Neural progenitor cell (in vitro differentiated cells): ENCODE results near the gene CPNE2. TPM values are rescaled to one million over a fixed set of nuclear protein-coding genes. Genes with fewer than 3 reads are reported as not detected.

ENCODE experiments used
- DNase-seq: peaks from one replicate; pipeline ENCODE4 v3.0.0-alpha.2; 2016; ENCODE audit warnings: low spot score
- H2AFZ ChIP-seq: fragments of 200-600 bp; sonication (generic); replicated peaks from 2 replicates; pipeline ENCODE4 v1.6.1; 2016; ENCODE audit warnings: antibody characterized with exemption
- H3F3A ChIP-seq: fragments of 200-600 bp; sonication (generic); 2 replicates; pipeline ENCODE4 v1.6.1; 2016; ENCODE audit warnings: antibody characterized with exemption, low read depth
- H3K27ac ChIP-seq: fragments of 200-600 bp; sonication (generic); 2 replicates; pipeline ENCODE4 v1.5.1; 2016; ENCODE audit warnings: mild to moderate bottlenecking
- H3K27me3 ChIP-seq: fragments of 200-600 bp; sonication (generic); 2 replicates; pipeline ENCODE4 v1.6.1; 2016; ENCODE audit warnings: mild to moderate bottlenecking, moderate library complexity
- H3K36me3 ChIP-seq: fragments of 200-600 bp; sonication (generic); 2 replicates; pipeline ENCODE4 v1.5.1; 2016
- H3K4me1 ChIP-seq: fragments of 200-600 bp; sonication (generic); 2 replicates; pipeline ENCODE4 v1.6.1; 2016; ENCODE audit warnings: mixed run types
- H3K4me2 ChIP-seq: fragments of 200-600 bp; sonication (generic); 2 replicates; pipeline ENCODE4 v1.6.1; 2016
- H3K4me3 ChIP-seq: fragments of 200-600 bp; sonication (generic); 2 replicates; pipeline ENCODE4 v1.5.1; 2016
- H3K79me2 ChIP-seq: fragments of 200-600 bp; sonication (generic); 2 replicates; pipeline ENCODE4 v1.6.1; 2016; ENCODE audit warnings: low read depth
- H3K9ac ChIP-seq: fragments of 200-600 bp; sonication (generic); 2 replicates; pipeline ENCODE4 v1.6.1; 2016
- H3K9me3 ChIP-seq: fragments of 200-600 bp; sonication (generic); 2 replicates; pipeline ENCODE4 v1.5.1; 2016; ENCODE audit warnings: low read depth
- H4K20me1 ChIP-seq: fragments of 200-600 bp; sonication (generic); 2 replicates; pipeline ENCODE4 v1.6.1; 2016; ENCODE audit warnings: low read depth
- H3K27ac Mint-ChIP-seq: 3 replicates; pipeline ENCODE4 v1.8.0; 2021; ENCODE audit warnings: mixed read lengths
- H3K27me3 Mint-ChIP-seq: 2 replicates; pipeline ENCODE4 v1.8.0; 2022; ENCODE audit warnings: low read depth, mild to moderate bottlenecking, inconsistent platforms, moderate library complexity, mixed read lengths; ENCODE audit not compliant: insufficient read depth
- H3K36me3 Mint-ChIP-seq: 3 replicates; pipeline ENCODE4 v1.8.0; 2021; ENCODE audit warnings: mixed read lengths
- H3K4me1 Mint-ChIP-seq: 3 replicates; pipeline ENCODE4 v1.8.0; 2021; ENCODE audit warnings: mixed read lengths
- H3K4me3 Mint-ChIP-seq: 3 replicates; pipeline ENCODE4 v1.8.0; 2021; ENCODE audit warnings: mild to moderate bottlenecking, moderate library complexity, mixed read lengths
- H3K9me3 Mint-ChIP-seq: 3 replicates; pipeline ENCODE4 v1.8.0; 2020; ENCODE audit warnings: mixed read lengths
- CTCF ChIP-seq: fragments of 200-600 bp; sonication (generic); IDR thresholded peaks from 2 replicates; pipeline ENCODE4 v1.5.1; 2017; ENCODE audit warnings: antibody characterized with exemption, mild to moderate bottlenecking
- EZH2 ChIP-seq: fragments of 200-600 bp; sonication (generic); IDR thresholded peaks from 2 replicates; pipeline ENCODE4 v1.6.1; 2017; ENCODE audit warnings: antibody characterized with exemption, mild to moderate bottlenecking, moderate library complexity
- EZH2phosphoT487 ChIP-seq: fragments of 200-600 bp; sonication (generic); IDR thresholded peaks from 2 replicates; pipeline ENCODE4 v1.6.1; 2017; ENCODE audit warnings: antibody characterized with exemption
- total RNA-seq: library from RNA; depleted of rRNA; stranded (reverse); fragments of >200 nt; gene quantifications from 2 replicates; pipeline ENCODE4 v1.2.3, GENCODE V29; 2015; ENCODE audit warnings: low replicate concordance

The CPNE2 gene
- total RNA-seq, 1 donor from 2014 or later: 19.8 TPM

- Histone ChIP-seq H3F3A (peaks cover 17% of the 10 kb centered on the region), H3K27me3 (no peaks in the 10 kb centered on the region), H3K4me2 (no peak overlapping the region), H3K27ac (no peak overlapping the region), H4K20me1 (no peaks in the 10 kb centered on the region), H3K9ac (no peak overlapping the region), H3K4me1 (peaks cover 16% of the 10 kb centered on the region), H2AFZ (no peak overlapping the region), H3K79me2 (no peaks in the 10 kb centered on the region), H3K36me3 (no peaks in the 10 kb centered on the region), H3K9me3 (no peaks in the 10 kb centered on the region), H3K4me3 (no peak overlapping the region)
- peaks cover 7% of the 10 kb centered on the region for H3K27me3 Mint-ChIP-seq
- no peak for DNase-seq
- no peak overlapping the region for H3K4me3 Mint-ChIP-seq
- peaks cover 60% of the 10 kb centered on the region for H3K4me1 Mint-ChIP-seq
- H3K27ac Mint-ChIP-seq: no peak overlapping the region
- peaks cover 6% of the 10 kb centered on the region for H3K36me3 Mint-ChIP-seq
- H3K9me3 Mint-ChIP-seq: no peaks in the 10 kb centered on the region
- TF ChIP-seq EZH2phosphoT487: no peak
- TF ChIP-seq EZH2: no peak
- no peak for TF ChIP-seq CTCF
These were observed 21.3 kb downstream of the CPNE2 start for GRCh38 chr16:57113664-57114063.

DNA sequence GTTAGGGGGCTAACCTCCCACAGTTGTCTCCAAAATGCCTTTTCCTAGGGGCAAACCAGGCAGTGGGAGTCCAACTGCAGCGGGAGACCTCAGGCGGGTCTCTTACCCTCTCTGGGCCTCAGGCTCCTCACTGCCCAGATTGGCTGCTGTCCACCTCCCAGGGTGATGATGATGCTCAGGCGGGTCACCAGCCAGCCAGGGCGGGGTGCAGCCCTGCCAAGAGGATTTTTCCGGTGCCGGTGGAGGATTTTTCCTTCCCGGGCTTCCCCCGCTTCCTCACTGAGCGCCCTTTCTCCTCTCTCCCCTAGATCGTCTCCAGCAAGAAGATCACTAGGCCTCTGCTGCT lies 22.8 kb downstream of the CPNE2 start:
- Histone ChIP-seq H3K9ac (no peak overlapping the region), H3K27me3 (no peaks in the 10 kb centered on the region), H2AFZ (peak overlapping the region; percentile 44), H3K27ac (peak overlapping the region; percentile 68), H3K4me1 (peaks cover 16% of the 10 kb centered on the region), H3F3A (peaks cover 17% of the 10 kb centered on the region), H3K4me2 (peak overlapping the region; percentile 80), H3K9me3 (no peaks in the 10 kb centered on the region), H3K36me3 (no peaks in the 10 kb centered on the region), H3K79me2 (no peaks in the 10 kb centered on the region), H4K20me1 (no peaks in the 10 kb centered on the region), H3K4me3 (peak overlapping the region; percentile 14)
- no peak for TF ChIP-seq EZH2
- no peak for TF ChIP-seq CTCF
- no peak for TF ChIP-seq EZH2phosphoT487
- Mint-ChIP-seq H3K27me3 (peaks cover 7% of the 10 kb centered on the region), H3K36me3 (peaks cover 6% of the 10 kb centered on the region), H3K4me1 (peaks cover 49% of the 10 kb centered on the region), H3K4me3 (peak overlapping the region; percentile 68), H3K27ac (peak overlapping the region; percentile 96), H3K9me3 (no peaks in the 10 kb centered on the region)
- DNase-seq: no peak

DNA sequence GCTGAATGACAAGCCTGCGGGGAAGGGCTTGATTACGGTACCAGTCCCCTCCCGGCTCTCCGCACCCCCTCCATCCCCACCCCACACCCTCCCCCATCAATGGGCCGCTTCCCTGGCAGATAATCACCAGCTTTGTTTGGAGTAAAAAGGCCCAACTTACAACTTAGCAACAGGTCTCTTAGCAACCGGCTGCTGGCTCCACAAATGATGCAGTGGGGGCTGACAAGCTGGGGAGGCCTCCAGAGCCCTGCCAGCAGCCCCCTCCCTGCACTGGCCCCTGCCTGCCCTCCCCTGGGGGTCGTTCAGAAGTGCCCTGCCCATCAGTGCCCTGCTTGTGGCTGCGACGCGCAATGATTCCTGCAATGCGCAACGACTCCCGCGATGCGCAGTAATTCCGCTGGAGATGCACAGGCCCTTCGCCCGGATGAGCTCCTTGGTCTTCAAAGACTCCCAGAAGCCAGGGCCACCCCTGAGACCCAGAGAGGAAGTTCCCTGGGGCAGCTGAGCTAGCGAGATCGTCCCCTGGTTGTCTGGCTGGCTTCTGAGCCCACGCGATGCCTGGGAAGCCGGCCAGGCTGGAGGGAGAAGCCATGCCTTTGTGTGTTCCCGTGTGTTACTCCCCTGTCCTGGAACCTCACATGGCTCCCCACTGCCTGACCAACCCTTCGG lies 23.3 kb downstream of the CPNE2 start:
- peaks cover 6% of the 10 kb centered on the region for H3K36me3 Mint-ChIP-seq
- H3K4me1 Mint-ChIP-seq: peaks cover 47% of the 10 kb centered on the region
- TF ChIP-seq EZH2phosphoT487: no peak
- TF ChIP-seq EZH2: no peak
- no peak for TF ChIP-seq CTCF
- peak overlapping the region; percentile 96 for H3K27ac Mint-ChIP-seq
- Histone ChIP-seq H3K4me3 (peak overlapping the region; percentile 14), H3K9ac (no peak overlapping the region), H3K4me1 (peaks cover 16% of the 10 kb centered on the region), H2AFZ (peak overlapping the region; percentile 44), H3K79me2 (no peaks in the 10 kb centered on the region), H3F3A (peaks cover 17% of the 10 kb centered on the region), H4K20me1 (no peaks in the 10 kb centered on the region), H3K9me3 (no peaks in the 10 kb centered on the region), H3K36me3 (no peaks in the 10 kb centered on the region), H3K27me3 (no peaks in the 10 kb centered on the region), H3K27ac (peak overlapping the region; percentile 68), H3K4me2 (peak overlapping the region; percentile 80)
- peak overlapping the region; percentile 70 for H3K4me3 Mint-ChIP-seq
- no peaks in the 10 kb centered on the region for H3K9me3 Mint-ChIP-seq
- H3K27me3 Mint-ChIP-seq: peaks cover 7% of the 10 kb centered on the region
- DNase-seq: peak; percentile 84
